HG02610 (cell line): ENCODE measurements around the gene HOPX.
"Not testable (repeated sequence)": the region's sequence is repeated elsewhere in the genome, so short reads cannot be mapped to it uniquely, and the experiment has no call there.

Source experiments
- ATAC-seq: cut with Tn5 transposase; IDR thresholded peaks from one replicate; pipeline ENCODE4 v1.9.1; 2021; ENCODE audit warnings: mild to moderate bottlenecking, moderate library complexity; ENCODE audit not compliant: unreplicated experiment

HOPX gene

GRCh38 chr4:56630876-56631666 lies 50.0 kb downstream of the HOPX start:
- no peak for ATAC-seq

- ATAC-seq, result no peak
Observed at GRCh38 chr4:56628592-56628991, 52.5 kb downstream of the HOPX start.

- no peak for ATAC-seq
Observed at GRCh38 chr4:56627985-56628384, 53.1 kb downstream of the HOPX start.

GRCh38 chr4:56627375-56627774 lies 53.7 kb downstream of the HOPX start:
- ATAC-seq, result no peak

- no peak for ATAC-seq
Observed at GRCh38 chr4:56626963-56627362, 54.1 kb downstream of the HOPX start.

- no peak for ATAC-seq
Observed at GRCh38 chr4:56626420-56626819, 54.7 kb downstream of the HOPX start.

- ATAC-seq, result no peak
Observed at GRCh38 chr4:56622176-56622575, 58.9 kb downstream of the HOPX start.

GRCh38 chr4:56619816-56620215 lies 61.3 kb downstream of the HOPX start:
- ATAC-seq, result no peak

- ATAC-seq, result peak; percentile 62
Observed at GRCh38 chr4:56619160-56619559, 61.9 kb downstream of the HOPX start.

GRCh38 chr4:56618734-56619133 lies 62.4 kb downstream of the HOPX start:
- ATAC-seq, result no peak

- no peak for ATAC-seq
Observed at GRCh38 chr4:56613101-56613862, 67.8 kb downstream of the HOPX start.

GRCh38 chr4:56612282-56612681 lies 68.8 kb downstream of the HOPX start:
- ATAC-seq, result no peak

- ATAC-seq, result no peak
Observed at GRCh38 chr4:56611501-56611900, 69.6 kb downstream of the HOPX start.

- ATAC-seq, result not testable (repeated sequence)
Observed at GRCh38 chr4:56610170-56610569, 70.9 kb downstream of the HOPX start.

GRCh38 chr4:56607926-56608325 lies 73.2 kb downstream of the HOPX start:
- no peak for ATAC-seq

- ATAC-seq, result no peak
Observed at GRCh38 chr4:56606385-56606784, 74.7 kb downstream of the HOPX start.

- ATAC-seq, result not testable (repeated sequence)
Observed at GRCh38 chr4:56605464-56605863, 75.6 kb downstream of the HOPX start.

- ATAC-seq, result no peak
Observed at GRCh38 chr4:56603297-56603696, 77.8 kb downstream of the HOPX start.
